Breast epithelium (tissue), 3 donors: ENCODE results near the gene HEG1.

Experiments
- POLR2A ChIP-seq: fragments of 450-650 bp; IDR thresholded peaks from one replicate; pipeline ENCODE4 v1.6.1; 2016; ENCODE audit warnings: antibody characterized with exemption, mild to moderate bottlenecking, moderate library complexity
- POLR2AphosphoS5 ChIP-seq, 3 donors: sonication (generic); formaldehyde crosslinking; IDR thresholded peaks; one replicate each; pipeline ENCODE4 v1.6.1; 2017; ENCODE audit warnings: antibody characterized with exemption in 3 of 3
- TF ChIP-seq, protein P1 (sequence below), 3 donors: fragments of 450-650 bp; IDR thresholded peaks; one replicate each; pipeline ENCODE4 v1.5.1; 2016 to 2017; ENCODE audit warnings: antibody characterized with exemption in 3 of 3, mild to moderate bottlenecking in 3 of 3, moderate library complexity in 3 of 3

DNA sequence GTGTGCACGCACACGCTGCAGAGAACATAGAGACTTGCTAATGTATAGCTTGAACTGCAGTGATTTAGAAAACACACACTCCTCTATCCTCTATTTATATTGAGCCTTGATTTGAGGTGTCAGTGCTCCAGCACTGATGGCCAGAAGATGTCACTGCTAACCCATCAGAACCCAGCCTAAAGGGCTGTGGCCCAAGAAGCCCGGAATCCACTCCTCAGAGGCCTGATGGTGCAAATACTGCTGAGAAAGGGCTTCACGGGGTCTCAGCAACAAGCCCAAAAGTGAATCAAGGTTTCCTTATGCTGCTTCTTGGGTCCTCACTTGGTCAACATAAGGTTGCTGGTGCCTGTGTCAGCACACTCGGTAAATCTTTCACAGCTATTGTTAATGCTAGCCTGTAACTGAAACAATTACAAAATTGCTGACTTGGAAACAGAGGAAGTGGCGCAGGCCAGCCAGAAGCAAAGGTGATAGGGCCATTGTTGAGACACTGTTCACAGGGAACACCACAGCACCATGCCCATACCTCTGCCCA, 60.3 kb downstream of the HEG1 start:
- TF ChIP-seq, protein P1, sequence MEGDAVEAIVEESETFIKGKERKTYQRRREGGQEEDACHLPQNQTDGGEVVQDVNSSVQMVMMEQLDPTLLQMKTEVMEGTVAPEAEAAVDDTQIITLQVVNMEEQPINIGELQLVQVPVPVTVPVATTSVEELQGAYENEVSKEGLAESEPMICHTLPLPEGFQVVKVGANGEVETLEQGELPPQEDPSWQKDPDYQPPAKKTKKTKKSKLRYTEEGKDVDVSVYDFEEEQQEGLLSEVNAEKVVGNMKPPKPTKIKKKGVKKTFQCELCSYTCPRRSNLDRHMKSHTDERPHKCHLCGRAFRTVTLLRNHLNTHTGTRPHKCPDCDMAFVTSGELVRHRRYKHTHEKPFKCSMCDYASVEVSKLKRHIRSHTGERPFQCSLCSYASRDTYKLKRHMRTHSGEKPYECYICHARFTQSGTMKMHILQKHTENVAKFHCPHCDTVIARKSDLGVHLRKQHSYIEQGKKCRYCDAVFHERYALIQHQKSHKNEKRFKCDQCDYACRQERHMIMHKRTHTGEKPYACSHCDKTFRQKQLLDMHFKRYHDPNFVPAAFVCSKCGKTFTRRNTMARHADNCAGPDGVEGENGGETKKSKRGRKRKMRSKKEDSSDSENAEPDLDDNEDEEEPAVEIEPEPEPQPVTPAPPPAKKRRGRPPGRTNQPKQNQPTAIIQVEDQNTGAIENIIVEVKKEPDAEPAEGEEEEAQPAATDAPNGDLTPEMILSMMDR (IDR thresholded peaks at IDR 0.05) = peak; percentile 12 to 75 (median 67)
- TF ChIP-seq POLR2AphosphoS5 (IDR thresholded peaks at IDR 0.05) (no peak), POLR2A (no peak)
